ENCODE data around the gene APOC1. TPM values are rescaled to one million over a fixed set of nuclear protein-coding genes. Genes with fewer than 3 reads are reported as not detected.

Gene APOC1
- polyA plus RNA-seq, 1 of the 3 experiments (the other 2 are of a cell fraction) = 2.7 TPM

Other genes starting within 250 kb of the APOC1 start
- 1.4 and 2.0 TPM in 2 replicates for gene CEACAM19, start 243.1 kb upstream of the APOC1 start, polyA plus RNA-seq (2012; rRNA removed)
- not detected in 2 replicates for gene CEACAM16, start 215.5 kb upstream of the APOC1 start, polyA plus RNA-seq (2012; rRNA removed)
- 7.5 and 19.2 TPM in 2 replicates for gene BCL3, start 165.9 kb upstream of the APOC1 start, polyA plus RNA-seq (2012; rRNA removed)
- not detected in 2 replicates for gene CBLC, start 136.7 kb upstream of the APOC1 start, polyA plus RNA-seq (2012; rRNA removed)
- gene BCAM, start 105.5 kb upstream of the APOC1 start, polyA plus RNA-seq (2012; rRNA removed) = 9.7 and 34.0 TPM in 2 replicates
- 96.6 and 121 TPM in 2 replicates for gene NECTIN2, start 68.3 kb upstream of the APOC1 start, polyA plus RNA-seq (2012; rRNA removed)
- 66.9 and 78.9 TPM in 2 replicates for gene TOMM40, start 23.4 kb upstream of the APOC1 start, polyA plus RNA-seq (2012; rRNA removed)
- 56.0 and 65.7 TPM in 2 replicates for gene APOE, start 8.8 kb upstream of the APOC1 start, polyA plus RNA-seq (2012; rRNA removed)
- not detected in 2 replicates for gene APOC4, start 27.6 kb downstream of the APOC1 start, polyA plus RNA-seq (2012; rRNA removed)
- not detected in 2 replicates for gene APOC2, start 31.4 kb downstream of the APOC1 start, polyA plus RNA-seq (2012; rRNA removed)
- 58.4 and 86.5 TPM in 2 replicates for gene CLPTM1, start 40.8 kb downstream of the APOC1 start, polyA plus RNA-seq (2012; rRNA removed)
- gene RELB, start 86.9 kb downstream of the APOC1 start, polyA plus RNA-seq (2012; rRNA removed) = 9.5 and 12.6 TPM in 2 replicates
- 53.8 and 54.8 TPM in 2 replicates for gene CLASRP, start 124.4 kb downstream of the APOC1 start, polyA plus RNA-seq (2012; rRNA removed)
- gene ZNF296, start 161.9 kb downstream of the APOC1 start, polyA plus RNA-seq (2012; rRNA removed) = 0.16 and 0.21 TPM in 2 replicates
- 24.2 and 28.7 TPM in 2 replicates for gene GEMIN7, start 164.7 kb downstream of the APOC1 start, polyA plus RNA-seq (2012; rRNA removed)
- 19.3 and 24.4 TPM in 2 replicates for gene PPP1R37, start 178.6 kb downstream of the APOC1 start, polyA plus RNA-seq (2012; rRNA removed)
- 0.06 and 0.12 TPM in 2 replicates for gene NKPD1, start 246.4 kb downstream of the APOC1 start, polyA plus RNA-seq (2012; rRNA removed)